Measurements from ENCODE around the gene UBALD2.
"Not testable (repeated sequence)": the region's sequence is repeated elsewhere in the genome, so short reads cannot be mapped to it uniquely, and the experiment has no call there.

UBALD2 gene

DNA sequence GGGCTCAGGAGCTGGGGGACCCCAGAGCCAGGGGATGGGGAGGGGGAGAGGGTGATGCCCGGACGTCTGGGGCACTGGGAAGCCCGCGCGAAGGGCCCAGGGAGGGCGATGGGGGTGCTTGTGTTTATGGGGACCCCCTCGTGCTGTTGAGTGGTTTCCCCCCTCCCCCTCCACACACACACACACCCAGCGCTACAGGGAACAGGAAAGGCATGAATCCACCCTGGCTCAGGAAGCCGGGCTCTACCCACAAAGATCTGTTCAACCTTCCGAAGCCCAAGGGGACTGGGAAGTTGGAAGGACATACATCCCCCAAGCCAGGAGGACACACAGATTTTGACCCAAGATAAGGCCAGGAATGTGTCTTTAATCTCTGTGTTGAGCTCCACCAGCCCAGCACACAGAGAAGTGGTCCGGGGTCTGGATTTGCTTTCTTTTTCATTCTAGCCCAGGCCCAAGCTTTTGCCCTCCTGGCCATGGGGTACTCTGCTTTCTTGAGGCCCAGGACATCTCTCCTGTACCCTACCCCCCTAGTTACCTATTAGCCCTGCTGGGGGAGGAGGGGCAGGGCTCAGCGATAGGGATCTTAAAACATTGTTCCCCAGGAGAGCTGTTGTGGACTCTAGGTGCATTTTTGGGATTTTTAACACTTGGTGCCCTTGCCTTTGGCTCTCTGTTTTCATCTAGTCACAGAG lies 1.2 kb downstream of the UBALD2 start:
- peak; percentile 53 for DNase-seq

DNA sequence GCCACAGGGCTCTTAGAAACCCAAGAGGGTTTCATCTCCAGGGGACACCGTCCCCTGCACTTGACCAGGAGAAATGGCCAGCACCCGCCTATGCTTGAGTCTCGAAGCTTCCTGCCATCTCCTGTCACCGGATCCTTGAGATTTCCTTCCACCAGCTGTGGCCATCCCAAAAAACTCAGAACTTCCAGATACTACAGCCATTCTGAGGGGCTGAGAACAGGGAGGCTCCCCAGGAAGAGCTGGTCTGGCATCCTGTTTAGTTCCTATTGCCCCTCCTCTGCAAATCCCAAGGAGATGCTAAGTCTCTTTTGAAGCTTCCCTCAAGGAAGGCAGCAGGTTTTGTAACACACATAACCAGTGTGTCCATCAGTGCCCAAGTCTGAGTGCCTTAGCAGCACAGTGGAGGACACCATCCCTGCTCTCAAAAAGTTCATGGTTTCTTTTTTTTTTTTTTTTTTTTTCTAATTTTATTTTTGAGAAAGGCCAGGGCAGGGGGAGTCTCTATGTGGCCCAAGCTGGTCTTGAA lies 2.0 kb downstream of the UBALD2 start:
- no peak for DNase-seq

DNA sequence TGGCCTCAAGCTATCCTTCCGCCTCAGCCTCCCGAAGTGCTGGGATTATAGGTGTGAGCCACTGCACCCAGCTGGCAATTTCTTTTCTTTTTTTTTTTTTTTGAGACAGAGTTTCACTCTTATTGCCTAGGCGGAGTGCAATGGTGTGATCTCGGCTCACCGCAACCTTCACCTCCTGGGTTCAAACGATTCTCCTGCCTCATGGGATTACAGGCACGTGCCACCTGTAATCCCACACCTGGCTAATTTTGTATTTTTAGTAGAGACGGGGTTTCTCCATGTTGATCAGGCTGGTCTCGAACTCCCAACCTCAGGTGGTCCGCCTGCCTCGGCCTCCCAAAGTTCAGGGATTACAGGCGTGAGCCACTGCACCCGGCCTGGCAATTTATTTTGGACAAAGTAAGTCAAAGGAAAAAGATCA lies 2.4 kb downstream of the UBALD2 start:
- not testable (repeated sequence) for DNase-seq

DNA sequence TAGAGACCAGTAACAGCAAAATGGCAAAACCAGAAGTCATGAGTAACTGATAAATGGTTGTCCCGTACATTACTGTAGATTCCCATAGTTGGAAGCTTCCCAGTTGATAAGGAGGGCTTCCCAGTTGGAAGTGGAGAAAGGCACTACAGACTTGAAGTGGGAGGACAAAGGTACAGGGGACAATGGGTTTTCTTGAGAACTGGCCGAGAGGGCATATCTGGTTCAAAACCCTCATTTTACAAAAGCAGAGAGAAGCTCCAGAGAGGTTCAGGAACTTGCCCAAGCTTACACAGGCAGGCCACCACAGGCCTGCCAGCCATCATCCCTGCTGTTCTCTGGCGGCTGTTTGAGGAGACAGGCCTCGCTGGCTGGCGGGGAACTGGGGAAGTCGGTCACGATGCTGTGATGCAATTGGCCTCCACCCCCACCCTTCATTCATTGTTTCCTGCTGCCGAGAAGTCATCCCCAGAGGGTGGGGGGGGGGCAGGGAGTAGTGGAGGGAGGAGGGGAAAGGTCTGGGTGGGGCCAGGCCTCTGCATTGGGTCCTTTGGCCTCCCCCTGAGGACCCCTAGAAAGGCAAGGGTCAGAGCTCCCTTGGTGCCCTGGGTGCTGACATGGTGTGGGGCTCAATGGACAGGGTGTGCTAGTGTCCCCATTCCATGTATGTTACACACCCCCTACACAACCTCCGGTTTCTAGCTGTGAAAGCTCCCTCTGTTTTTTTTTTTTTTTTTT lies 3.0 kb downstream of the UBALD2 start:
- no peak for DNase-seq

DNA sequence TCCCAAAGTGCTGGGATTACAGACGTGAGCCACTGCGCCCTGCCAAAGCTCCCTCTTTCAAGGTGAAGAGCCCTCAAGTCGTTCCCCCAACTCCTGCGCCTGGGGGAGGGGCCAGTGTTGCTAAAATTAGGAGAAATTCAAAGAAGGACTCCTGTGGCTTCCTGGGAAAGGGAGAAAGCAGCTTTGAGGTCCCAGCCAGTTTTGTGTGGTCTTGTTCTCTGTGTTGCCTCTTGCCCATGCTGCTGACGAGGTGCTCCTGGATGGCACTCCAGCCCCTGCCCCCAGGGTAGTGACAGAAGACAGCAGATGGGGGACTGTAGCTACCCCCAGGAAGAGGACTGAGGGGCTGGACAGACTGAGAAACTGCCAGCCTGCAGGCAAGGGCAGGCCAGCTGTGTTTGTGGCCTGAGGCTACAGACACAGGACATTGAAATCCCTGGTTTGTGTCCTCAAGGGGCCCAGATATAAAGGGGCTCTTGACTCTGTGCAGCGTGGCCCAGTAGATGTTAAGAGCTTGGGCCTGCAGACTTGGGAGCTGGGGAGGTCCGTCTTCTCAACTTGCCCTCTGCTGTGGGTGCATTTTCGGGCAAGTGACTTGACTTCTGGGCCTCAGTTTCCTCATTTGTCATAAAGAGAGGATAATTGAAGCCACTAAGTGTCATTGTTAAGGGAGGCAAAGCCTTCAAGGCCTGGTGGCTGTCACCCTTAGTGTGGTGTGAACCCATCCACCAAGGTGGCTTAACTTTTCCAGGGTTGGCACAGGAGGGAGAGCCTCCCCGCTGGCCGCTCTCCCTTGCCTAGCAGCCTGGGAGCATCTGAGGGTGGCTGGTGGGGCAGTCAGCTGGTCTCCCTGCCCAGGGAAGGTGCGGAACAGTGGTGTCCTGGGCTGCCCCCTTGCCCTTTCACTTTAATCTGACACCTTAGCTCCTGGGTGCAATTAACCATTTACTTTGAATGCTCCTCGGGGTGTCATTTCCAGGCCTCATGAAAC lies 4.1 kb downstream of the UBALD2 start:
- DNase-seq: no peak

DNA sequence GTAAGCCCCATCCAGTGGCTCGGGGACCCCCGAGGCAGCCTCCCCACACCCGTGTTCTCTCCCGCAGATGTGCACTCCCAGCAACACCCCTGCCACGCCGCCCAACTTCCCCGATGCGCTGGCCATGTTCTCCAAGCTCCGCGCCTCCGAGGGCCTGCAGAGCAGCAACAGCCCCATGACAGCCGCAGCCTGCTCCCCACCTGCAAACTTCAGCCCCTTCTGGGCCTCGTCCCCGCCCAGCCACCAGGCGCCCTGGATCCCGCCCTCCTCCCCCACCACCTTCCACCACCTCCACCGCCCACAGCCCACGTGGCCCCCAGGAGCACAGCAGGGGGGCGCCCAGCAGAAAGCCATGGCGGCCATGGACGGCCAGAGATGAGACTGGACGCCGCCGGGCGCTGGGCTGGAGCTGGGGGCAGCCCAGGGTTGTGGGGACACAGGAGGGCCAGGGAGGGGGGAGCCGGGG lies 5.0 kb downstream of the UBALD2 start:
- no peak for DNase-seq

DNA sequence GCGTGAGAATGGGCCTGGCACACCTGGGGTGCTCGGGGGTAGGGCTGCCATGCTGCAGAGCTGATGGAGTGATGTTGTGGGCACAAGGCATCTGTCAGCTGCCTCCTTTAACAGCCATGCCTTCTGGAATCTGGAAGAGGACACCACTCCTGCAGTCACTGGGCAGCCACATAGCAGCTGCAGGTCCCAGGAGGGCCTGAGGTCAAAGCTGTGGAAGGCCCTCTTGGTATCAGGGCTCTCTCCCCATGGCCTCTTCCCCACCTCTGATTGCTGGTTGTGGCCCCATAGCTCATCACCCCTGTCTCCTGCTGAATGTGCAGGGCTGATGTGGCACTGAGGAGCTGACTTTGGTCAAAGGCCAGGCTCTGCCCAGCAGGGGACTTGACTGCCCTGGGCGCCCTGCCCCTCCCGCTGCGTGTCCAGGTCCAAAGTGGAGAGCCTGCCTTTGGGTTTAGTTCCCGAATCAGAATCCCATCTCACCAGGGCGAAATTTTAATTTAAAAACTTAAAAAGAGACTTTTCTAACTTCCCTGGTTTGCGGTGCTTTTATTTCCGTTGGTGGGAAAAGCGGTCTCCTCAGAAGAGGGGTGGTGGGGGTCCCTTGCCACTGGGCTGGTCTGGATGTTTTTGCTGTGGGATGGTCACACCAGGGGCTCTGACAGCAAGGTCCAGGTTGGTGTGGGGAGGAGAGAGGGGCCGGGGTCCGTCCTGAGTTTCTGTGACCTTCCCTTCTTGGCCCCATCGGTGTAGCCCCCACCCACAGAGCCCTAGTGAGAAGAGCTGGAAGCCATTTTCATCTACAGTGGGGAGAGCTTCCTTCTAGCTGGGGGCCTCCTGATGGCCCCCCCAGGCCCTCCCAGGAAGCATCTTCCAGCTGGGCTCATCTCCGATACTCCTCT lies 5.9 kb downstream of the UBALD2 start:
- DNase-seq: no peak

DNA sequence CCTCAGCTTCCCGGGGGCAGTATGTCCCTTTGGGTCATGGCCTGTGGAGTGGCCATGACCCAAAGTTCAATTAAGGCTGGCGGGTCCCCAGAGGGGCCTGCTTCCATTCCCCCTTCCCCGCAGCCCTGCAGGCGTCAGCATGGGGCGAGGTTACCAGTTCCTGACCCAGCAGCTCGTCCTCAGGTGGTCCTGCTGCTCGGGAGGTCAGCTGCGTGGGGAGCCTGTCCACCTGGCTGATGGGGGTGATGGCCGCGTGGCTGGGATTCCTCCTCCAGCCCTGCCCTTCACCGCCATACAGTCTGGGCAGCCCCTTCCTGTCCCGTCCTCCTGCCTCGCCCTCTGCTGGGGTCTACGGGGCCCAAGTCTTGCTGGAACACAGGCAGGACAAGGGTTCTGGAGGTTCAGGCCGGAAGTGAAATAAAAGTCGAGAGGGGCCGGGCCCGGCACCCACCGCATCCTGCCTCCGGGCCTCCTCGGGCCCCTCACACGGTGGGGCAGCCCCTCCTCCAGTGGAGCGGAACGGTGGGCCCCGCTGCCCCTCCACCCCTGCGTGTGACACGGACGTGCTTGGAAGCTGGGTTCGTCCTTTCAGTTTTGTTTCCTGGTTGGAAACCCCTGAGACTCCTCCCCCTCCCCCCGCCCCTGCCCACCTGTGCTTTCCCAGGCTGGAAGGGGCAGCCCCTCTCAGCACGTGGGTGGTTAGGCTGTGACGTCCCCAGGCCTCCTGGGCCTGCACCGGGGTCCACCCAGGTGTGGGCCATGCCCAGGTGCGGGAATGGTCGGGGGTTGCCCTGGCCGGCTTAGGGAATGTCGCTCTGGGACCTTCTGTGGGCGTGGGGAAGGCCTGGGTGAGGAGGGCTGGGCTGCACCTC lies 6.8 kb downstream of the UBALD2 start:
- peak; percentile 61 for DNase-seq

DNA sequence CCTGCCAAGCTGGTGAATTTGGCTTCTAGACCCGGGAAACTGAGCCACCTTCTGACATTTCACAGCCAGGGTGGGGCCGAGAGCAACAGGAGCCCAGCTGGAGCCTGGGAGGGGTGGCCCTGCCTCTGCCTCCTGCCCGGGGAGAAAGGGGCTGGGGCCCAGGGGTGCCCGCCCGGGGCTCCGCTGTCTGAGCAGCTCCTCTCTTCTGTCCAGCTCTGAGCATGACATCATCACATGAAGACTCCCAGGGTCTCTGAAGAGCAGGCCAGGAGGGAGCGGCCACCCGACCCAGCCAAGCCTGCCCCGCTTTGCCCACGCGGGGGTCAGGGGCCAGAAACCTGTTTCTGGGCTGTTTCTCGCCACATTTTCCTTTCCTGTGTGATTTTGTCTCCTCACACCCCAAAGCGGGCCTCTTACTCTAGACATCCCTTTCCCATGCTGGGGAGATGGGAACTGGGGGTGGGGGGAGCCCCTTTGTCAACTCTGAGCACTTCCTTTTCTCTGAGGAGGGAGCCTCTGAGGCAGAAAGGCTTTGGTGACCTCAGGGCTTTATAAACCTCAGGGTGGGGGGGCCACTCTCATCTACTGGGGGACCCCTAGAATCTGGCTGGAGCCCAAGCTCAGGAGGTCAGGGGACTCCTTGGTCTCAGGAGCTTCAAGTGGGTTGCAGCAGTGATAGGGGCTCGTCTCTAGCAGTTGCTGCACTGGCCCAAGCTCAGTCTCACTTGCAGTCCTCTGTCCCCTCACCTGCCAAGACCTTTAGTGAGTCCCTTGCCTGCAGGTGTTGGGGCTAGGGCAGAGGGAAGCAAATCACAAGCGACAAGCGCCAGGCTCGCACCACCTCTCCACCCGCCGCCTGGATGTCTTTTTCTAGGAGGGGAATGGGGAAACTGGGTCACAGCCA lies 7.6 kb downstream of the UBALD2 start:
- no peak for DNase-seq

DNA sequence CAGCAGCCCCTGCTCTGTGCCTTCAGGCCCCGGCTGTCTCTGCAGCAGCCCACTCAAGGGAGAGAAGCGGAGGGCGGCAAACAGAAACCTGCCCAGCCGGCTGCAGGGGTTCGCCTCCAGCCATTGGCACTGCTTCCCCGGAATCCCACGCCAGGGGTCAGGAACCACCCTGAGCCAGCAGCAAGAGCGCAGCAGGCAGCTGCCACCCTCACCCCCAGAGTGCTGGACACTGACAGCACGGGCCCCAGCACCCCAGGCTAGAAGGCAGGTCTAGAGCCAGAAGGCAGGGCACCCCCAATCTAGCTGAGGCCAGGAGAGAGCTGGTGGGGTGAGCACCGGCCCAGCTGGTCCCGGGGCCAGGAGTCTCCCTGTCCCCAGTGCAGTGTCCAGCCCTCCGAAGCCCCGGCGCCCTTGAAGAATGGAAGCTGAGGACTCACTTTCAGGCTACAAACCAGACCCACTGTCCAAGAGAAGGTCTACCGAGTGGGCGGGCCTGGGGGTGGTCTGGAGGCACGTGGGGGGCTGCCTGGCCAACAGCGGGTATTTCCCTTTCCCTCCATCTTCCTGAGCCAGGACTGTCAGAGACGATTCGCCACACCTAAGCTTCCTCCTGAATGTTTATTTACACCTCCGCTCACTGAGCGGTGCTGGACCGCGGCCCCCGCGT lies 8.4 kb downstream of the UBALD2 start:
- no peak for DNase-seq

DNA sequence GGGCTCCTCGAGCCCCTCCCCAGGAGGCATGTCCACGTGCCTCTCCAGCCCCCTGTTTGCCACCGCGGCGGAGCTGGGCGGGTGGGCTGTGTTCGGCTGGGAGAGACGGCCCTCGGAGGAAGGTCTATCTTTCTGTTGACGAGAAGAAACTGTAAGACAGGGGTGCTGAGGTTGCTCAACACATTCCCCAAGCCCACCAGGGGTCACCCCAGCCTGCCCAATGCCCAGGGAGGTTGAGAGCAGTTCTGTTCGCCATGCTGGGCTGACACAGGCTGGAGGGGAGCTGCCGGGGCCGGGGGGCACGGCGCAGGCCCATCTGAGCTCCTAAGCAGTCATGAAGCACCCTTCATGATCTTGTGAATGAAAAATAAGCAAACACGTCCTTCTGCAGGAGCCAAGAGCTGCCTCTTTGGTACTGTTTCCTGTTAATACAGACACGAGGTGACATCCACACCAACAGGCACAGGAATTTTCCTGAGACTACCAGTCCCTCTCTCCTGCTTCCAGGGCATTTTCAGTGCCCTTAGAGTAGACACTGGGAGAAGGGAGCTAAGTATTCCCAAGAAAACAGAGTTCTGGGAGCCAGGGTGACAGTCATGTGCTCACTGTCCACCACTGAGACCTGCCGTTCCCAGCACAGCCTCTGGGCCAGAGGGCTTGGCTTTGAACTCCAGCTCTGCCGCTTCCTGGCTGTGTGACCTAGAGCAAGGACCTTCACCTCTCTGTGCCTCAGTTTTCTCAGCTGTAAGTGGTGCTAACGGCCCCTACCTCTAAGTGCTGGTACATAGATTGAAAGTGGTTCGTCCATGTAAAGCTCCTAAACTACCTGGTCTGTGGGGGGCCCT lies 9.2 kb downstream of the UBALD2 start:
- no peak for DNase-seq

DNA sequence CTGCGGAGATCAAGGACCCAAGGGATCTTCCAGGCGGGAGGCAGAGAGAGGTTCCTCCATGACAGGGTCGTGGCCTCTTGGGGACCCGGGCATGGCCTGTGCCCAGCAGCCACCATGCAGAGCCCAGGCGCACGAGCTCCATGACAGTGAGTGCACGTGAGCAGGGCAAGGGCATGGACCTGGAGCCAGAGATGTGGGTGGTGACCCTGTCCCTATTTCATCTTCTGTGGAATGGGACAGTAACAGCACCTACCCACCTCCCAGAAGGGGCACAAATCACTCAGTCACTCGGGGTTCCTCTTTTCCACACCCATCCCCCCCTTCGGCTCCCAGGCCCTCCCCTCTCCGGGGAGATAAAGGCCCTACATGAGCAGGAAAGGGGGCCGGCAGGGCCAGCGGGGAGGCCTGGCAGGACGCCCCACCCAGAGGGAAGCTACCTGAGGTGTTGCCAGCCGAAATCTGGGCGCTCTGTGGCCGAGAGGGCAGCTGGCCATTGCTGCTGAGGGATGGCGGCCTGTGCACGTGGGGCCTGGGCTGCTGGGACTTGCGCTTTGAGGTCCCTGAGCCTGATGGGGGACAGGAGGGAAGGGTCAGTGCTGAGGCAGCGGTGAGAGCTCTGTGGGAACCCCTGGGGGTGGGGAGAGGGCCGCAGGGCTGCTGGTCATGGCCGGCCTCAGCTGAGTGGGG lies 10.4 kb downstream of the UBALD2 start:
- DNase-seq: no peak

DNA sequence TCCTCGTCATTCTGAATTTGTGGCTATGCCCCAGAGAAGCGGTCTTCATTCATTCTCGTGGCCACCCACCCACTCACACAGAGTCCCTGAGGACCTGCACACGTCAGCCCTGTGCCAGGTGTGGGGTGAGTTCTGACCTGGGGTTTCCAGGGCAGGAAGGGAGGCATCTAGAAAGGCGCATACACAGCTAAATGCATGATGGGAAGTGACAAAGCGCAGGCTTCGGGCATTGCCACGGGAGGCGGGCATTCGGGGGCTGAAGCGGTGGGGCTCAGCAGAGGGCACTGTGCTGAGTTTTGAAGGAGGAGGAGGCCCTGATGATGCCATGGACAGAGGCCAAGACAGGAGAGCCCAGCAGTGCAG lies 10.9 kb downstream of the UBALD2 start:
- DNase-seq: no peak

DNA sequence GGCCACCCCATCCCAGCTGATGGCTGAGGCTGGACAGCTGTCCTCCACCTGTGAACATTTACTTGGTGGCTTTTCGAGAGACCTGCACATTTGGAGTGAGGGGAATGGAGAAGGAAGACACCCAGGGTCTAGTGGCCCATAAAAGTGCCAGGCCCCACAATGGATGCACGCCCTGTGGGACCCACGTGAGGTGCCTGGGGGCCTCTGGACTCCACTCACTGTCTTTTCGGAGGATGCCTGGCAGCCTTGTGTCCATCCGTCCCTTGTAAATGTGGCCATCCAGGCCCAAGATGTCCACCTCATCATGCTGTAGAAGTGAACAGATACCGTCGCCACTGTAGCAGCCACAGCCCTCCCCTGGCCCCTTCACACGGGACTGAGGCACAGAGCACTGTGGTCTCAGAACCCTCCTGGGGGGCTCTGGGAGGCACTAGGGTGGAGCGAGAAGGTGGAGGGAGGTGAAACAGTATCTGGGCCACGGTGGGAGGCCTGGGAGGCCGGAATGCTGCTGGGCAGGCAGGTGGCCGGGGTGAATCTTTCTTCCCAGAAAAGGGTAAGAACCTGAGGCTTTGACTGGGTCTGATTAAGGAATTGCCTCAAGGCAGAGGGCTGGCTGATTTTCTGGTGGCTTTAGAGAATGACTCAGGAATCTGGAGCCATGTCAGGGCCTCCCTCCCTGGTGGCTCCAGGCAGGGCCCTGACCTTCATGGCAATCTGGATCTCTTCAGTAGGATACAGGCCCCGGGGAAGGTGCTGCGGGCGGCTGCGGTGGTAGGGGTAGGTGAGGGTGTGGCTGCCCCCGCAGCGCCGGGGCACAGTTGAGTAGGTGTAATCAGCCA lies 11.5 kb downstream of the UBALD2 start:
- DNase-seq: no peak

DNA sequence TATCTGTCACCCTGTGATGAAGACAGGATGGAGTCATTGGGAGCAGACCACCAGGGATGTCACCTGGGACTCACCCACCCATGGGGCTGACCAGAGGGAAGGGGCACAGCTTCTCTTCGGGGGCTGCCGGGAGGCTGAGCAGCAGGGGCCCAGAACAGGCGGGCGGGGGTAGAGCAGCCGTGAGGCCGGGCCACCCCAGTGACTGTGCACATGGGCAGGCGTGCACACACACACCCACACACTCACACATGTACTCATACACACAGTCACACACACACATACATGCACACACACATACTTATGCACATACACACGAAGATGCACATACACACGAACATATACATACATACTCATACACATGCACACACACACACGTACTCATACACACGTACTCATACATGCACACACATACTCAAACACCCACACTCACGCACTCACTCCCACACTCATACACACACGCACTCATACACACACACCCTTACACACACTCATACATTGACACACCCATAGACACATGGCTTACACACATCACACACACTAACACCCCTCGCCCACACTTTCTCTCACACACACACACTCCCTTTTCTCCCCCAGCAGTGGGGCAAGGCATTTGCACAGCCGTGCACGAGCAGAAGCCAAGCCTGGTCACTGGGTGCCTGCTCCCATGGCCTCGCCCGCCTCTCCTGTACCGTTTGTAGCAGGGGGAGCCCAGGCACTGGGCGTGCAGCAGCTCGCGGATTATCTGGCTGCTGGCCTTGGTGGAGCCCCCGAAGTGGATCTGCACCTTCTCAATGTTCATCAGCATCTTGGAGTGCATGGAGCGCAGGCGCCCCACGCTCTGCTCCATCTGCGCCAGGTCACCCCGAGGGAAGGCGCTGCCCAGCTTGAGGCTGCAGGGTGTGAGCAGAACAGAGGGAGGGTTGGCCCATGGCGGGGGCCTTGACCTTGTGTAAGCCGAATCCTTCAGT lies 12.4 kb downstream of the UBALD2 start:
- DNase-seq: no peak

Measured in right hindlimb (tissue), 1 donor.